Transverse colon (tissue), 4 donors: ENCODE data around the gene LEP. TPM values are rescaled to one million over a fixed set of nuclear protein-coding genes. Genes with fewer than 3 reads are reported as not detected.

Experiments used
- DNase-seq: peaks from one replicate; pipeline ENCODE4 v3.0.0-alpha.2; 2019
- H3K27ac ChIP-seq, 4 donors: fragments of 200-600 bp; sonication (generic); 2 replicates each; pipeline ENCODE4 v1.5.1; 2016 to 2018; ENCODE audit warnings: inconsistent platforms in 4 of 4
- H3K27me3 ChIP-seq: fragments of 200-600 bp; sonication (generic); 2 replicates; pipeline ENCODE4 v1.5.1; 2017; ENCODE audit warnings: inconsistent platforms
- H3K36me3 ChIP-seq, 4 donors: fragments of 200-600 bp; sonication (generic); 2 replicates each; pipeline ENCODE4 v1.5.1; 2017 to 2019; ENCODE audit warnings: inconsistent platforms in 4 of 4
- H3K4me1 ChIP-seq, 4 donors: fragments of 200-600 bp; sonication (generic); 2 replicates each; pipeline ENCODE4 v1.5.1; 2017 to 2020; ENCODE audit warnings: inconsistent platforms in 4 of 4
- H3K4me3 ChIP-seq, 4 donors: fragments of 200-600 bp; sonication (generic); 1 replicate in 1 of 4; 2 replicates in 3 of 4; pipeline versions ENCODE4 v1.5.1 to v1.6.1; 2017 to 2019; ENCODE audit warnings: inconsistent platforms in 4 of 4
- H3K9me3 ChIP-seq, 2 donors: fragments of 200-600 bp; sonication (generic); 2 replicates each; pipeline ENCODE4 v1.5.1; 2017 to 2019; ENCODE audit warnings: inconsistent platforms in 2 of 2
- CTCF ChIP-seq, 5 experiments: fragments of 200-600 bp in 3 of 5; fragments of 450-650 bp in 2 of 5; sonication (generic) in 3 of 5; IDR thresholded peaks; 1 replicate in 2 of 5; 2 replicates in 3 of 5; pipeline ENCODE4 v1.5.1; 2016 to 2017; ENCODE audit warnings: antibody characterized with exemption in 5 of 5, inconsistent platforms in 3 of 5, mild to moderate bottlenecking in 2 of 5, moderate library complexity in 1 of 5
- EP300 ChIP-seq: sonication (generic); formaldehyde crosslinking; IDR thresholded peaks from one replicate; pipeline ENCODE4 v1.6.1; 2017; ENCODE audit warnings: antibody characterized with exemption, low read depth
- POLR2A ChIP-seq: fragments of 450-650 bp; IDR thresholded peaks from one replicate; pipeline ENCODE4 v1.6.1; 2016; ENCODE audit warnings: antibody characterized with exemption, mild to moderate bottlenecking, moderate library complexity
- POLR2AphosphoS5 ChIP-seq, 3 donors: sonication (generic); formaldehyde crosslinking; IDR thresholded peaks; one replicate each; pipeline ENCODE4 v1.6.1; 2016; ENCODE audit warnings: antibody characterized with exemption in 3 of 3
- WGBS, 2 donors: methylation state at CpG; one replicate each; pipeline ENCODE4 v1.1.5; 2018; ENCODE audit warnings: low coverage in 1 of 2; 5-methylcytosine and 5-hydroxymethylcytosine counted together
- in situ Hi-C, 4 donors: fragments of 200-750 bp; cut with MboI; loops; one replicate each; pipeline versions ENCODE4 v1.15.0 to v1.15.1; 2017; ENCODE audit warnings: low sequenced_read_pairs in 3 of 4, low pct_ligation_motif_present in 1 of 4, low pct_unique_long_range_greater_than_20kb in 1 of 4
- intact Hi-C: fragments of 100-400 bp; cut with DNase I; formaldehyde crosslinking; loops from one replicate; pipeline ENCODE4 v1.15.1; 2023; ENCODE audit warnings: low total_unique reads
- total RNA-seq, 4 donors: library from RNA; depleted of rRNA; stranded (reverse); fragments of >200 nt; gene quantifications; one replicate each; pipeline ENCODE4 v1.1.0, GENCODE V29; 2016

The LEP gene
- total RNA-seq, 4 donors from 2014 or later = 1.1 to 10.8 TPM; not detected in 2

GRCh38 chr7:128271471-128271941 lies 30.4 kb downstream of the LEP start:
- intact Hi-C loops = no loop called here
- peak overlapping the region in 2 of 4 donors; percentile 6 to 34 for H3K4me3 ChIP-seq
- H3K4me1 ChIP-seq = peaks cover 0 to 12% (median 5%) of the 10 kb centered on the region in 4 donors
- no peak for DNase-seq
- H3K9me3 ChIP-seq = no peaks in the 10 kb centered on the region
- TF ChIP-seq POLR2A = no peak
- no peak for TF ChIP-seq CTCF (IDR thresholded peaks at IDR 0.05)
- TF ChIP-seq EP300 = no peak
- TF ChIP-seq POLR2AphosphoS5 (IDR thresholded peaks at IDR 0.05) = no peak
- H3K27ac ChIP-seq = no peak overlapping the region
- 12% methylated on average over 19 of the region's 37 CpGs; no CpG with 5 or more reads in 1 of the 2 donors for WGBS, 2 donors
- H3K36me3 ChIP-seq = no peaks in the 10 kb centered on the region
- peaks cover 37% of the 10 kb centered on the region for H3K27me3 ChIP-seq
- in situ Hi-C loops = no loop called here

GRCh38 chr7:128271942-128272481 lies 30.9 kb downstream of the LEP start:
- DNase-seq = no peak
- peaks cover 0 to 11% (median 3%) of the 10 kb centered on the region in 4 donors for H3K4me1 ChIP-seq
- H3K27ac ChIP-seq = no peak overlapping the region
- H3K27me3 ChIP-seq = peaks cover 37% of the 10 kb centered on the region
- WGBS, 2 donors = 41% methylated on average over 30 of the region's 30 CpGs; no CpG with 5 or more reads in 1 of the 2 donors
- TF ChIP-seq CTCF (IDR thresholded peaks at IDR 0.05) = no peak
- no peak for TF ChIP-seq POLR2AphosphoS5 (IDR thresholded peaks at IDR 0.05)
- no peak for TF ChIP-seq EP300
- TF ChIP-seq POLR2A = no peak
- no peaks in the 10 kb centered on the region for H3K36me3 ChIP-seq
- in situ Hi-C loops (no loop called here), intact Hi-C loops (no loop called here)
- peak overlapping the region in 2 of 4 donors; percentile 6 to 34 for H3K4me3 ChIP-seq
- H3K9me3 ChIP-seq = no peaks in the 10 kb centered on the region

GRCh38 chr7:128274246-128274883 lies 33.3 kb downstream of the LEP start:
- WGBS, 2 donors = 73 to 81% methylated on average over 4 of the region's 4 CpGs
- H3K4me1 ChIP-seq = peaks cover 0 to 11% (median 3%) of the 10 kb centered on the region in 4 donors
- intact Hi-C loops (no loop called here), in situ Hi-C loops (no loop called here)
- no peak overlapping the region for H3K4me3 ChIP-seq
- DNase-seq = no peak
- no peaks in the 10 kb centered on the region for H3K36me3 ChIP-seq
- H3K27ac ChIP-seq = no peak overlapping the region
- no peaks in the 10 kb centered on the region for H3K9me3 ChIP-seq
- H3K27me3 ChIP-seq = peaks cover 34% of the 10 kb centered on the region
- no peak for TF ChIP-seq CTCF (IDR thresholded peaks at IDR 0.05)
- TF ChIP-seq POLR2AphosphoS5 (IDR thresholded peaks at IDR 0.05) = no peak
- TF ChIP-seq POLR2A = no peak

- Histone ChIP-seq H3K9me3 (peaks cover 4 to 6% of the 10 kb centered on the region in 2 donors), H3K4me1 (peaks cover 0 to 11% (median 3%) of the 10 kb centered on the region in 4 donors), H3K27ac (no peak overlapping the region), H3K36me3 (no peaks in the 10 kb centered on the region), H3K4me3 (no peak overlapping the region), H3K27me3 (peaks cover 30% of the 10 kb centered on the region)
- DNase-seq = no peak
- TF ChIP-seq EP300 = no peak
- TF ChIP-seq POLR2AphosphoS5 (IDR thresholded peaks at IDR 0.05) = no peak
- TF ChIP-seq CTCF (IDR thresholded peaks at IDR 0.05) = no peak
- no peak for TF ChIP-seq POLR2A
- 25 to 39% methylated on average over 2 to 3 of the region's 3 CpGs for WGBS, 2 donors
- intact Hi-C loops (no loop called here), in situ Hi-C loops (no loop called here)
Observed at GRCh38 chr7:128274884-128275603, 34.0 kb downstream of the LEP start.
